ENCODE measurements around the gene CHST8. TPM values are rescaled to one million over a fixed set of nuclear protein-coding genes. Genes with fewer than 3 reads are reported as not detected.

Gene CHST8
- total RNA-seq, 1 donor from 2014 or later, result 0.16 TPM

GRCh38 chr19:33772102-33772857 is 150.5 kb downstream of the CHST8 start:
- no peak for ATAC-seq

- ATAC-seq, result no peak
Observed at GRCh38 chr19:33772858-33773180, 151.1 kb downstream of the CHST8 start.

GRCh38 chr19:33773704-33774624 is 152.2 kb downstream of the CHST8 start:
- no peak for ATAC-seq

GRCh38 chr19:33774751-33775150 is 153.0 kb downstream of the CHST8 start:
- ATAC-seq, result no peak

GRCh38 chr19:33775731-33776487 is 154.2 kb downstream of the CHST8 start:
- no peak for ATAC-seq

GRCh38 chr19:33777351-33777750 is 155.6 kb downstream of the CHST8 start:
- ATAC-seq, result no peak

- no peak for ATAC-seq
Observed at GRCh38 chr19:33777753-33778088, 156.0 kb downstream of the CHST8 start.

GRCh38 chr19:33778089-33778791 is 156.5 kb downstream of the CHST8 start:
- ATAC-seq, result peak; percentile 94

GRCh38 chr19:33779849-33780248 is 158.1 kb downstream of the CHST8 start:
- no peak for ATAC-seq

GRCh38 chr19:33780251-33780650 is 158.5 kb downstream of the CHST8 start:
- ATAC-seq, result no peak

- ATAC-seq, result no peak
Observed at GRCh38 chr19:33780746-33781145, 159.0 kb downstream of the CHST8 start.

- ATAC-seq, result no peak
Observed at GRCh38 chr19:33781415-33781935, 159.7 kb downstream of the CHST8 start.

GRCh38 chr19:33781996-33782395 is 160.2 kb downstream of the CHST8 start:
- no peak for ATAC-seq

- no peak for ATAC-seq
Observed at GRCh38 chr19:33784432-33784831, 162.7 kb downstream of the CHST8 start.

- no peak for ATAC-seq
Observed at GRCh38 chr19:33785795-33786194, 164.0 kb downstream of the CHST8 start.

- no peak for ATAC-seq
Observed at GRCh38 chr19:33788676-33789075, 166.9 kb downstream of the CHST8 start.

- no peak for ATAC-seq
Observed at GRCh38 chr19:33789344-33789743, 167.6 kb downstream of the CHST8 start.

GRCh38 chr19:33794683-33795369 is 173.1 kb downstream of the CHST8 start:
- no peak for ATAC-seq

- ATAC-seq, result peak; percentile 72
Observed at GRCh38 chr19:33795370-33796163, 173.8 kb downstream of the CHST8 start.

GRCh38 chr19:33796164-33796875 is 174.6 kb downstream of the CHST8 start, which contains the start of gene KCTD15:
KCTD15 (plus strand) TSS chr19:33796870; CDS start chr19:33800455, 3,585 bp downstream.
- peak; percentile 1 for ATAC-seq

Data from esophagus mucosa (tissue), 1 donor.